BJ (cell line): Measurements from ENCODE around the gene MMP25. TPM values are rescaled to one million over a fixed set of nuclear protein-coding genes. Genes with fewer than 3 reads are reported as not detected.

ENCODE experiments used
- CTCF ChIA-PET: fragments of 350-600 bp; formaldehyde crosslinking; extraction: SDS; loops from one replicate; lab custom pipeline; 2021; ENCODE audit warnings: antibody characterized with exemption, inconsistent platforms; lab: Yijun Ruan, JAX
- POLR2A ChIA-PET: fragments of 300-600 bp; sonication (Branson Sonifier 250); formaldehyde crosslinking; extraction: SDS; loops from one replicate; lab custom pipeline; 2021; ENCODE audit warnings: antibody characterized with exemption; lab: Charles Lee
- DNase-seq: peaks from one replicate; pipeline ENCODE4 v3.0.0-alpha.2; 2011; ENCODE audit warnings: low read depth
- H3K27me3 ChIP-seq: 2 replicates; pipeline ENCODE4 v1.6.0; 2011; ENCODE audit warnings: low read length; ENCODE audit not compliant: control insufficient read depth, insufficient read depth
- H3K36me3 ChIP-seq: 2 replicates; pipeline ENCODE4 v1.5.1; 2011; ENCODE audit warnings: low read length; ENCODE audit not compliant: control insufficient read depth, insufficient read depth
- H3K4me3 ChIP-seq: 2 replicates; pipeline ENCODE4 v1.5.1; 2011; ENCODE audit warnings: low read depth, mild to moderate bottlenecking, control low read depth, low read length
- polyA plus RNA-seq: library from polyadenylated mRNA; depleted of rRNA; stranded (reverse); fragments of >200 nt; gene quantifications from 2 replicates; pipeline ENCODE4 v1.2.3, GENCODE V29; 2011
- TF ChIP-seq, protein P1 (sequence below): IDR thresholded peaks from 2 replicates; pipeline ENCODE4 v1.5.1; 2011; ENCODE audit warnings: low read depth, mild to moderate bottlenecking, control low read depth, inconsistent platforms, low read length, moderate library complexity; ENCODE audit not compliant: insufficient read depth

Gene MMP25
- polyA plus RNA-seq, 1 experiment: 0.02 TPM

- H3K36me3 ChIP-seq: no peaks in the 10 kb centered on the region
- ChIA-PET CTCF (interaction anchor here (0.6 to 3.6 kb wide), 17 partner anchors 10 to 1011 kb away, joined by 3 to 66 read pairs (median 4); partner anchors contain the start of genes HCFC1R1, THOC6 and TNFRSF12A), POLR2A (no interaction called here)
- H3K27me3 ChIP-seq: no peaks in the 10 kb centered on the region; the same call in 1 of the 2 replicates
- TF ChIP-seq, protein P1, sequence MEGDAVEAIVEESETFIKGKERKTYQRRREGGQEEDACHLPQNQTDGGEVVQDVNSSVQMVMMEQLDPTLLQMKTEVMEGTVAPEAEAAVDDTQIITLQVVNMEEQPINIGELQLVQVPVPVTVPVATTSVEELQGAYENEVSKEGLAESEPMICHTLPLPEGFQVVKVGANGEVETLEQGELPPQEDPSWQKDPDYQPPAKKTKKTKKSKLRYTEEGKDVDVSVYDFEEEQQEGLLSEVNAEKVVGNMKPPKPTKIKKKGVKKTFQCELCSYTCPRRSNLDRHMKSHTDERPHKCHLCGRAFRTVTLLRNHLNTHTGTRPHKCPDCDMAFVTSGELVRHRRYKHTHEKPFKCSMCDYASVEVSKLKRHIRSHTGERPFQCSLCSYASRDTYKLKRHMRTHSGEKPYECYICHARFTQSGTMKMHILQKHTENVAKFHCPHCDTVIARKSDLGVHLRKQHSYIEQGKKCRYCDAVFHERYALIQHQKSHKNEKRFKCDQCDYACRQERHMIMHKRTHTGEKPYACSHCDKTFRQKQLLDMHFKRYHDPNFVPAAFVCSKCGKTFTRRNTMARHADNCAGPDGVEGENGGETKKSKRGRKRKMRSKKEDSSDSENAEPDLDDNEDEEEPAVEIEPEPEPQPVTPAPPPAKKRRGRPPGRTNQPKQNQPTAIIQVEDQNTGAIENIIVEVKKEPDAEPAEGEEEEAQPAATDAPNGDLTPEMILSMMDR: peak; percentile 50
- peak overlapping the region; percentile 5; the same call in 1 of the 2 replicates for H3K4me3 ChIP-seq
- peak; percentile 91 for DNase-seq
Observed at GRCh38 chr16:3003582-3004270, 42.6 kb upstream of the MMP25 start.

DNA sequence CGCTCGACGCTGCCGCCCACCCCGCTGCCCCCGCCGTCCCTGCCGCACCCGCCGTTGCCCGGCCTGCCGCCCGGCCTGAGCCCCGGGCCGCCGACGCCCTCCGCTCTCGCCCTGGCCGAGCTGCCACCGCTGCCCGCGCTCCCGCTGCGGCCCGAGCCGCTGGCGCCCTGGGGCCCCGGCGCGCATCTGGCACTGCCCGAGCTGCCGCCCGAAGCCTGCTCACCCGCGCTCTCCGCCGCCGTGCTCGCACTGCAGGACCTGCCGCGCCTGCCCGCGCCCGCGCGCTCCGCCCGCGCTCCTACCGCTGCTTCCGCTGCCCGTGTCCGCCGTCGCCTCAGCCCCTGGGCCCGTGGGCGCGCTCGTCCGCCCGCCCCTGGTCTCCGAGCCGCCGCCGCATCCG is 42.0 kb upstream of the MMP25 start:
- Histone ChIP-seq H3K27me3 (no peaks in the 10 kb centered on the region; the same call in 1 of the 2 replicates), H3K36me3 (no peaks in the 10 kb centered on the region), H3K4me3 (peak overlapping the region; percentile 5; the same call in 1 of the 2 replicates)
- CTCF ChIA-PET: interaction anchor here (0.6 to 3.6 kb wide), 17 partner anchors 10 to 1011 kb away, joined by 3 to 66 read pairs (median 4); partner anchors contain the start of genes HCFC1R1, THOC6 and TNFRSF12A
- POLR2A ChIA-PET: no interaction called here
- no peak for DNase-seq
- TF ChIP-seq, protein P1: no peak

GRCh38 chr16:3004781-3005284 is 41.5 kb upstream of the MMP25 start:
- DNase-seq: no peak
- ChIA-PET POLR2A (no interaction called here), CTCF (interaction anchor here (1.5 to 3.3 kb wide), 2 partner anchors 18 to 25 kb away, joined by 22 to 66 read pairs; partner anchors contain the start of genes HCFC1R1 and THOC6)
- H3K4me3 ChIP-seq: 0 out of 2 replicates have a peak overlapping the region, but pooled peaks have one; percentile 11
- no peaks in the 10 kb centered on the region; the same call in 1 of the 2 replicates for H3K27me3 ChIP-seq
- H3K36me3 ChIP-seq: no peaks in the 10 kb centered on the region
- TF ChIP-seq, protein P1: no peak

DNA sequence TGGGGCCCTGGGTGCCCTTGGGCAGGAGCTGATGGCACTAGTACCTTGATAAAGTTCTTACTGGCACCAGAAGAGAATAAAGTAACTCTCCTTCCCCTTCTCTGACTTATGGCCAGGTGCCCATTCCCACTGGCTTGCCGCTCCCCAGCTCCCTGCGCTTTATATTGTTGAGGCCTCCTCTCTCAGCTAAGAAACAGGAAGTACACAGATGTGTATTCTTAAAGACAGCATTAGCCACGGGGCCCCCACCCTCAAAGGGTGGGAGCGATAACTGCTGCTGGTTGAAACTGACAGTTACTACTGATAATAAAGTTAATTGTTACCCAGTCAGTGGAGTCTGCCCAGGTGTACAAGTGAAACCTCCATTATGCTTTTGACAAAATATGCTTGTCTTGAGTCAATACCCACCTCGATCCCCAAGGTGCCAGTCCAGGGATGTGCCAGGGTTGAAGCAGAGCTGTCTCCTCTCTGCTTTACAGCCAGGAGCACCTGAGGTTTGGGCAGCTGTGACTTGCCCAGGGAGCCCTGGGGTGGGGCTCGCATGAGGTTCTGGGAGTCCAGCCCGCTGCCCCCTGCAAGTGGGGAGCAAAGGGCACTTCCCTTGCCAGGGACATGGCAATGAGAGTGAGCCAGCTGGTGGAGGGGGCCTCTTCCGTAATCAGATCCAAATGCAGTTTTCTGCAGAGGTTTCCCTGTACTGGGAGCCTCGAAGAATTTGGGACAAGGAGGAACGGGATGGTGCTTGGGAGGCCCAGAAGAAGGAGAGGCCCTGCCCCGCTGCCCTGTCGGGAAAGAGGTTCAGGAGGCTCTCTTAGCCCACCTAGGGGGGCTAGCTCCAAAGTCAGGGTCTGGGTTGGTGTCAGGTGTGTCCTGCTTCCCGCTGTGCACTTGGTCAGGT is 39.1 kb upstream of the MMP25 start:
- POLR2A ChIA-PET: interaction anchor here (0.7 kb wide), 1 partner anchor 14 kb away, joined by 3 read pairs; no protein-coding TSS in a partner anchor
- no peak overlapping the region for H3K4me3 ChIP-seq
- CTCF ChIA-PET: interaction anchor here (0.8 to 2.5 kb wide), 4 partner anchors 13 to 45 kb away, joined by 3 to 11 read pairs (median 3); partner anchors contain the start of gene TNFRSF12A
- peaks cover 3% of the 10 kb centered on the region for H3K27me3 ChIP-seq
- TF ChIP-seq, protein P1: no peak
- no peaks in the 10 kb centered on the region for H3K36me3 ChIP-seq
- DNase-seq: no peak
